Loucy (cell line): ENCODE data around the gene PAQR7.

ENCODE experiments used
- EZH2phosphoT487 ChIP-seq: fragments of 200-600 bp; IDR thresholded peaks from 2 replicates; pipeline ENCODE4 v1.6.1; 2018; ENCODE audit warnings: antibody characterized with exemption, mild to moderate bottlenecking, moderate library complexity, borderline replicate concordance
- TF ChIP-seq, protein P1 (sequence below): fragments of 200-600 bp; sonication (generic); conservative IDR thresholded peaks from 2 replicates; pipeline ENCODE4 v1.5.1; 2014; ENCODE audit warnings: mild to moderate bottlenecking, antibody characterized with exemption, low read length

DNA sequence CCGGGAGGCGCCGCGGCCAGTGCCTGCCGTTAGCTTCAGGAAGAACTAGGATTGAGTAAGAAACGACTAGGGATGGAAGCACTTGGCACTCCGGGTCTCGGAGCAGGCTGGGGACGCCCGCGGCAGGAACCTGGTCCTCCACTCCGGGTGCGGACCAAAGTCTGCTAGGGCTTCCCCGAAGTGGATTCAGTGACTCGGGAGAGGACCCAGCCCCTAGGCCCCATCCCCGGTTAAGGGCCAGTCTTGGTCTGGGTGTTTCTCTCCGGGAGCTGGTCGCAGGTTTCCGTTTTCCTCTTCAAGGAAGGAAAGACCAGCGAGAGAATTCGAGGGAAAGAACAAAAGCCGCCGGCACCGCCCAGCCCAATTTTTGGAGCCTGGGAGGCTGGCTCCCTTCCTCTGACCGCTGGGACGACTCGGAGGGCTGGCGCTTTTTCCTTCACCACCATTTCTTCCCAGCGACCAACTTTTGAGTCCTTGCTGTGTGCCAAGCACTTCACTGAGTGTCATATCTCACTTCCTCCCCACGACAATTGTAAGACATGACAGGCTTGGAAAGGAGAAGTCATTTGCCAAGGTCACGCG is 47.6 kb upstream of the PAQR7 start:
- TF ChIP-seq, protein P1, sequence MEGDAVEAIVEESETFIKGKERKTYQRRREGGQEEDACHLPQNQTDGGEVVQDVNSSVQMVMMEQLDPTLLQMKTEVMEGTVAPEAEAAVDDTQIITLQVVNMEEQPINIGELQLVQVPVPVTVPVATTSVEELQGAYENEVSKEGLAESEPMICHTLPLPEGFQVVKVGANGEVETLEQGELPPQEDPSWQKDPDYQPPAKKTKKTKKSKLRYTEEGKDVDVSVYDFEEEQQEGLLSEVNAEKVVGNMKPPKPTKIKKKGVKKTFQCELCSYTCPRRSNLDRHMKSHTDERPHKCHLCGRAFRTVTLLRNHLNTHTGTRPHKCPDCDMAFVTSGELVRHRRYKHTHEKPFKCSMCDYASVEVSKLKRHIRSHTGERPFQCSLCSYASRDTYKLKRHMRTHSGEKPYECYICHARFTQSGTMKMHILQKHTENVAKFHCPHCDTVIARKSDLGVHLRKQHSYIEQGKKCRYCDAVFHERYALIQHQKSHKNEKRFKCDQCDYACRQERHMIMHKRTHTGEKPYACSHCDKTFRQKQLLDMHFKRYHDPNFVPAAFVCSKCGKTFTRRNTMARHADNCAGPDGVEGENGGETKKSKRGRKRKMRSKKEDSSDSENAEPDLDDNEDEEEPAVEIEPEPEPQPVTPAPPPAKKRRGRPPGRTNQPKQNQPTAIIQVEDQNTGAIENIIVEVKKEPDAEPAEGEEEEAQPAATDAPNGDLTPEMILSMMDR: no peak
- no peak for TF ChIP-seq EZH2phosphoT487
